ENCODE results near the gene VEGFA.

Gene VEGFA

GRCh38 chr6:43760210-43761168 lies 9.5 kb upstream of the VEGFA start:
- no peak for DNase-seq

- no peak for DNase-seq
Observed at GRCh38 chr6:43761666-43762409, 8.2 kb upstream of the VEGFA start.

GRCh38 chr6:43762410-43762768 lies 7.6 kb upstream of the VEGFA start:
- no peak for DNase-seq

- DNase-seq, result no peak
Observed at GRCh38 chr6:43762966-43763695, 6.9 kb upstream of the VEGFA start.

- DNase-seq, result no peak
Observed at GRCh38 chr6:43763812-43764522, 6.0 kb upstream of the VEGFA start.

GRCh38 chr6:43764772-43765171 lies 5.2 kb upstream of the VEGFA start:
- no peak for DNase-seq

- DNase-seq, result no peak
Observed at GRCh38 chr6:43765776-43766499, 4.1 kb upstream of the VEGFA start.

- DNase-seq, result no peak
Observed at GRCh38 chr6:43766500-43766853, 3.5 kb upstream of the VEGFA start.

GRCh38 chr6:43766964-43767461 lies 3.0 kb upstream of the VEGFA start:
- DNase-seq, result no peak

- no peak for DNase-seq
Observed at GRCh38 chr6:43767553-43768505, 2.2 kb upstream of the VEGFA start.

GRCh38 chr6:43768506-43768860 lies 1.5 kb upstream of the VEGFA start:
- DNase-seq, result no peak

GRCh38 chr6:43768983-43769525 lies 957 bp upstream of the VEGFA start:
- no peak for DNase-seq

- DNase-seq, result peak; percentile 30
Observed at GRCh38 chr6:43770372-43771209, 580 bp downstream of the VEGFA start.

GRCh38 chr6:43771210-43771857 lies 1.3 kb downstream of the VEGFA start:
- DNase-seq, result peak; percentile 30

GRCh38 chr6:43771858-43772680 lies 2.1 kb downstream of the VEGFA start:
- peak; percentile 27 for DNase-seq

- no peak for DNase-seq
Observed at GRCh38 chr6:43772681-43773049, 2.7 kb downstream of the VEGFA start.

GRCh38 chr6:43773050-43773979 lies 3.3 kb downstream of the VEGFA start:
- DNase-seq, result peak; percentile 15
